Measurements from ENCODE around the gene TMEFF1. TPM values are rescaled to one million over a fixed set of nuclear protein-coding genes. Genes with fewer than 3 reads are reported as not detected.

The TMEFF1 gene
- total RNA-seq, 1 donor from 2014 or later: 171 TPM

- peaks cover 13% of the 10 kb centered on the region for H3K27me3 Mint-ChIP-seq (ENCODE audit: unreplicated experiment)
- peak overlapping the region; percentile 100 for H3K4me3 Mint-ChIP-seq (ENCODE audit: unreplicated experiment)
- no peak for TF ChIP-seq CTCF (IDR thresholded peaks at IDR 0.05; ENCODE audit: partially characterized antibody, unreplicated experiment)
- peaks cover 13% of the 10 kb centered on the region for H3K36me3 Mint-ChIP-seq (ENCODE audit: unreplicated experiment)
- peak; percentile 59 for DNase-seq
- peaks cover 18% of the 10 kb centered on the region for H3K4me1 Mint-ChIP-seq (ENCODE audit: low read depth, unreplicated experiment)
- H3K27ac Mint-ChIP-seq (ENCODE audit: unreplicated experiment): peak overlapping the region; percentile 99
- H3K9me3 Mint-ChIP-seq (ENCODE audit: unreplicated experiment): peaks cover 17% of the 10 kb centered on the region
Observed at GRCh38 chr9:100474082-100474923, 1.4 kb downstream of the TMEFF1 start.

GRCh38 chr9:100474924-100475276, 2.0 kb downstream of the TMEFF1 start:
- DNase-seq: no peak
- peaks cover 16% of the 10 kb centered on the region for H3K4me1 Mint-ChIP-seq (ENCODE audit: low read depth, unreplicated experiment)
- peak overlapping the region; percentile 99 for H3K27ac Mint-ChIP-seq (ENCODE audit: unreplicated experiment)
- H3K9me3 Mint-ChIP-seq (ENCODE audit: unreplicated experiment): peaks cover 17% of the 10 kb centered on the region
- peak overlapping the region; percentile 100 for H3K4me3 Mint-ChIP-seq (ENCODE audit: unreplicated experiment)
- no peak for TF ChIP-seq CTCF (IDR thresholded peaks at IDR 0.05; ENCODE audit: partially characterized antibody, unreplicated experiment)
- H3K36me3 Mint-ChIP-seq (ENCODE audit: unreplicated experiment): peaks cover 13% of the 10 kb centered on the region
- peaks cover 13% of the 10 kb centered on the region for H3K27me3 Mint-ChIP-seq (ENCODE audit: unreplicated experiment)

- no peak for DNase-seq
- Mint-ChIP-seq H3K27me3 (ENCODE audit: unreplicated experiment) (peaks cover 13% of the 10 kb centered on the region), H3K27ac (ENCODE audit: unreplicated experiment) (no peak overlapping the region), H3K9me3 (ENCODE audit: unreplicated experiment) (peaks cover 14% of the 10 kb centered on the region), H3K4me3 (ENCODE audit: unreplicated experiment) (peak overlapping the region; percentile 43), H3K36me3 (ENCODE audit: unreplicated experiment) (peaks cover 13% of the 10 kb centered on the region), H3K4me1 (ENCODE audit: low read depth, unreplicated experiment) (peaks cover 22% of the 10 kb centered on the region)
- TF ChIP-seq CTCF (IDR thresholded peaks at IDR 0.05; ENCODE audit: partially characterized antibody, unreplicated experiment): no peak
Observed at GRCh38 chr9:100477241-100477640, 4.3 kb downstream of the TMEFF1 start.

GRCh38 chr9:100478192-100478591, 5.2 kb downstream of the TMEFF1 start:
- Mint-ChIP-seq H3K27ac (ENCODE audit: unreplicated experiment) (no peak overlapping the region), H3K36me3 (ENCODE audit: unreplicated experiment) (peaks cover 13% of the 10 kb centered on the region), H3K9me3 (ENCODE audit: unreplicated experiment) (peaks cover 9% of the 10 kb centered on the region), H3K4me1 (ENCODE audit: low read depth, unreplicated experiment) (peaks cover 27% of the 10 kb centered on the region), H3K27me3 (ENCODE audit: unreplicated experiment) (peaks cover 9% of the 10 kb centered on the region), H3K4me3 (ENCODE audit: unreplicated experiment) (no peak overlapping the region)
- TF ChIP-seq CTCF (IDR thresholded peaks at IDR 0.05; ENCODE audit: partially characterized antibody, unreplicated experiment): no peak
- DNase-seq: no peak

- Mint-ChIP-seq H3K27me3 (ENCODE audit: unreplicated experiment) (peaks cover 6% of the 10 kb centered on the region), H3K4me1 (ENCODE audit: low read depth, unreplicated experiment) (peaks cover 24% of the 10 kb centered on the region), H3K4me3 (ENCODE audit: unreplicated experiment) (no peak overlapping the region), H3K9me3 (ENCODE audit: unreplicated experiment) (no peaks in the 10 kb centered on the region), H3K27ac (ENCODE audit: unreplicated experiment) (no peak overlapping the region), H3K36me3 (ENCODE audit: unreplicated experiment) (peaks cover 5% of the 10 kb centered on the region)
- no peak for DNase-seq
- TF ChIP-seq CTCF (IDR thresholded peaks at IDR 0.05; ENCODE audit: partially characterized antibody, unreplicated experiment): no peak
Observed at GRCh38 chr9:100479820-100480219, 6.9 kb downstream of the TMEFF1 start.
